Heart right ventricle (tissue), 16 donors: ENCODE data around the gene IRX4. TPM values are rescaled to one million over a fixed set of nuclear protein-coding genes. Genes with fewer than 3 reads are reported as not detected.

Experiments
- ATAC-seq, 8 donors: fragments of 200-7000 bp; cut with Tn5 transposase; one replicate each; pipeline ENCODE4 v1.9.1; 2020; ENCODE audit warnings: mild to moderate bottlenecking in 8 of 8, moderate library complexity in 8 of 8, moderate number of reproducible peaks in 1 of 8
- DNase-seq, 2 donors: peaks; one replicate each; pipeline ENCODE4 v3.0.0-alpha.2; 2020
- H3K27ac ChIP-seq, 10 donors: fragments of 200-600 bp; sonication (generic) in 2 of 10; one replicate each; pipeline versions ENCODE4 v1.5.0 to v1.8.0; 2020 to 2022; ENCODE audit warnings: mild to moderate bottlenecking in 3 of 10
- H3K27me3 ChIP-seq, 7 donors: fragments of 200-600 bp; one replicate each; pipeline ENCODE4 v1.8.0; 2021 to 2022; ENCODE audit warnings: mild to moderate bottlenecking in 2 of 7
- H3K36me3 ChIP-seq, 9 donors: fragments of 200-600 bp; sonication (generic) in 1 of 9; one replicate each; pipeline versions ENCODE4 v1.5.0 to v1.8.0; 2020 to 2022; ENCODE audit warnings: mild to moderate bottlenecking in 2 of 9
- H3K4me1 ChIP-seq, 9 donors: fragments of 200-600 bp; sonication (generic) in 1 of 9; one replicate each; pipeline versions ENCODE4 v1.5.0 to v1.8.0; 2020 to 2022; ENCODE audit warnings: mild to moderate bottlenecking in 4 of 9
- H3K4me3 ChIP-seq, 10 donors: fragments of 200-600 bp; sonication (generic) in 2 of 10; one replicate each; pipeline versions ENCODE4 v1.5.0 to v1.8.0; 2020 to 2022; ENCODE audit warnings: mild to moderate bottlenecking in 7 of 10, moderate library complexity in 2 of 10
- H3K9me3 ChIP-seq, 11 donors: fragments of 200-600 bp in 10 of 11; sonication (generic) in 2 of 11; one replicate each; pipeline versions ENCODE4 v1.5.0 to v1.8.0; 2013 to 2022; ENCODE audit warnings: mild to moderate bottlenecking in 2 of 11, control low read depth in 1 of 11, moderate library complexity in 1 of 11
- CTCF ChIP-seq, 9 donors: fragments of 200-600 bp; sonication (generic) in 2 of 9; IDR thresholded peaks; one replicate each; pipeline versions ENCODE4 v1.5.0 to v1.8.0; 2021 to 2022; ENCODE audit warnings: antibody characterized with exemption in 9 of 9, mild to moderate bottlenecking in 5 of 9, moderate library complexity in 1 of 9
- WGBS, 2 donors: extraction: QIAGEN DNeasy Blood & Tissue Kit; methylation state at CpG; one replicate each; pipeline ENCODE4 v1.1.7; 2013; ENCODE audit warnings: inconsistent platforms in 1 of 2; 5-methylcytosine and 5-hydroxymethylcytosine counted together
- intact Hi-C, 10 donors: fragments of 100-400 bp; cut with DNase I; formaldehyde crosslinking; loops; one replicate each; pipeline versions ENCODE4 v1.11.1 to v1.14.2; 2022
- polyA plus RNA-seq, 2 donors: library from polyadenylated mRNA; stranded (reverse); fragments of 200-250 nt; gene quantifications; one replicate each; pipeline ENCODE4 v1.2.3, GENCODE V29; 2013
- total RNA-seq, 10 donors: library from RNA; stranded (reverse); fragmentation: NEBNext Ultra II Directional in 3 of 10; extraction: Animal tissue kit (Norgen Biotek cat#: 25700) in 3 of 10; gene quantifications; one replicate each; pipeline versions ENCODE4 v1.2.1 to v1.2.4, GENCODE V29; 2021 to 2023
- donor health status: Arrhythmogenic right ventricular cardiomyopathy.
- donor health status: ischemic (EF 13 %, LVEDD 7.1; RV severe dilation, severe dysfunction).
- donor health status: healthy with polysubstance abuse.
- donor health status: DM: no; HTN: yes; CAD: no.
- donor health status: DM: no; HTN: no; CAD: no.
- donor health status: ischemic (EF 25% LVEDD 6.9; RV normal size, moderate dysfunction).
- donor health status: ischemic (EF 25% LVEDD 5.7; RV mildly dilated, moderate dysfunction).
- donor health status: healthy.
- donor health status: DM: yes; HTN: yes; CAD: no.
- donor health status: Ischemic cardiomyopathy.
- donor health status: ischemic (EF 35%, LVEDD 5.7; RV mildly dilated, moderate dysfunction).
- donor health status: nonischemic (EF 11% LVEDD 7.7; RV severe dilation, severe dysfunction).
- donor health status: DM: yes; HTN: yes; CAD: no.
- donor health status: PGD.
- donor health status: ischemic (EF 29% LVEDD 5.4; RV normal size, mild dysfunction).
- donor health status: nonischemic (EF 23%, LVEDD 6.1; RV moderate dilation, normal function).

IRX4 gene
- total and polyA plus RNA-seq, 12 donors = 6.1 to 19.1 (median 11.2) TPM

DNA sequence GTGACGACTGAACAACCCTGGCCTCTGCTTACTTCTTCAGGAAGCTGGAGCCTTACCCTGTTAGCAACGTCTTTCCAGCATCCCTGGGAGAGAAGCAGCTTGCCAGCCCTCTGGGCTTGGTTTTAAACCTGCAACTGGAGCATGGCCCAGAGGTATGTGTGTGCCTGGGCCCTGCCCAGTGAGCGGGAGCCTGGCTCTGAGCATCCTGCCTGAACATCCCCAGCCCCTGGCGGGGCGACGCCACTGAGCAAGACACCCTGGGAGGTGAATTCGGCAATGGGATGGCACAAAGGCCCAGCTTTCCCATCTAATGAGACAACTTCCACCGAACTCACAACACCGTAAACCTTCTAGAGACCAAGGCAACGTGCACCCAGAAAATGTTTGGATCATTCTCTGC, 23.6 kb downstream of the IRX4 start:
- Histone ChIP-seq H3K9me3 (no peaks in the 10 kb centered on the region), H3K27me3 (peaks cover 0 to 36% (median 17%) of the 10 kb centered on the region in 7 donors), H3K27ac (no peak overlapping the region), H3K4me3 (no peak overlapping the region), H3K36me3 (no peaks in the 10 kb centered on the region), H3K4me1 (peaks cover 0 to 13% (median 3%) of the 10 kb centered on the region in 9 donors)
- 84 to 89% methylated on average over 10 of the region's 10 CpGs for WGBS, 2 donors
- no peak for TF ChIP-seq CTCF (IDR thresholded peaks at IDR 0.05)
- DNase-seq (no peak), ATAC-seq (no peak)
- intact Hi-C loops = no loop called here

DNA sequence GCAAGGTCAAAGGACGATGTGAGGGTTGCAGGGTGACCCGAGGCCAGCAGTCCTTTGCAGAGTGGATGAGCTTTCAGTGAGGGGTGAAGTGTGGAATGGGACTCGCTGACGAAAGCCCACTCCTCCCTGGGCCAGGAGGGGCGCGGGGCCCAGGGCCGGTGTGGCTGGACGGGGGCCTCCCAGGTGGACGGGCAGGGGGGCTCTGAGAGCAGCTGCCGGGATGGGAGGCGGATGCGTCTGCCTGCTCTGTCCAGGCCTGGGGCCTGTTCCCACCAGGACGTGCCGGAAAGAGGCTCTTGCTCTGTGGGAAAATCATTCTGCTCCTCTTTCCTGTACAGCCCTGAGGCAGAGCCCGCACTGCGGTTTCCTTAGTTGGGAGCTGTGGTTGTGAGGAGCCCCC, 24.3 kb downstream of the IRX4 start:
- no peak for ATAC-seq
- Histone ChIP-seq H3K4me1 (peaks cover 0 to 13% (median 3%) of the 10 kb centered on the region in 9 donors), H3K9me3 (no peaks in the 10 kb centered on the region), H3K27ac (no peak overlapping the region), H3K36me3 (no peaks in the 10 kb centered on the region), H3K4me3 (no peak overlapping the region), H3K27me3 (peaks cover 0 to 40% (median 23%) of the 10 kb centered on the region in 7 donors)
- 94 to 96% methylated on average over 16 of the region's 16 CpGs for WGBS, 2 donors
- no peak for TF ChIP-seq CTCF (IDR thresholded peaks at IDR 0.05)
- DNase-seq = no peak
- intact Hi-C loops = no loop called here

DNA sequence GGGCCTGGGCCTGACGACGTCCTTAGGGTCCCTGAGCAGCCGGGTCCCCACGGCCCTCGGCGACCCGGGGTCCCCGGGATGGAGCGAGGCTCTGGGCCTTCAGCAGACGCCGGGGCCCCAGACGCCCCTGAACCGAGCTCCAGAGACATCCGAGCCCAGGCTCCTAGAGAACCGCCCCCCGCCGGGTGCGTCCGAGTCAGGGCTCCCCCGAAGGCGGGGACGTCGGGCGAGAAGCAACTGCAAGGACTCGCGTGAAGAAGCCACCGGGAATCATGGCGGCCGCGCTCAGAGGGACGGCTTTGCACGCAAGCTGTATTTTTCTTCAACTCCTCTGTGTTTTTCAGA, 25.5 kb downstream of the IRX4 start:
- no peak overlapping the region for H3K4me3 ChIP-seq
- 87 to 95% methylated on average over 32 of the region's 32 CpGs for WGBS, 2 donors
- H3K27ac ChIP-seq = no peak overlapping the region
- DNase-seq = no peak
- no peak for TF ChIP-seq CTCF (IDR thresholded peaks at IDR 0.05)
- ATAC-seq = no peak
- peaks cover 0 to 50% (median 32%) of the 10 kb centered on the region in 7 donors for H3K27me3 ChIP-seq
- H3K4me1 ChIP-seq = peaks cover 0 to 13% (median 3%) of the 10 kb centered on the region in 9 donors
- intact Hi-C loops = no loop called here
- H3K9me3 ChIP-seq = no peaks in the 10 kb centered on the region
- H3K36me3 ChIP-seq = no peaks in the 10 kb centered on the region

GRCh38 chr5:1856596-1857255, 26.0 kb downstream of the IRX4 start:
- no peak for DNase-seq

More at GRCh38 chr5:1856596-1857255, 26.0 kb downstream of the IRX4 start:
- H3K36me3 ChIP-seq = no peaks in the 10 kb centered on the region
- peaks cover 0 to 54% (median 34%) of the 10 kb centered on the region in 7 donors for H3K27me3 ChIP-seq
- H3K4me3 ChIP-seq = peak overlapping the region in 2 of 10 donors; percentile 14 to 24
- no peak for ATAC-seq
- WGBS, 2 donors = 75 to 91% methylated on average over 40 to 49 of the region's 49 CpGs
- H3K4me1 ChIP-seq = peaks cover 0 to 13% (median 3%) of the 10 kb centered on the region in 9 donors
- TF ChIP-seq CTCF (IDR thresholded peaks at IDR 0.05) = no peak
- intact Hi-C loops = no loop called here
- H3K27ac ChIP-seq = no peak overlapping the region
- H3K9me3 ChIP-seq = no peaks in the 10 kb centered on the region
